Duodenal mucosa (tissue), 2 donors: ENCODE data around the gene EHBP1.

ENCODE experiments used
- H3K27ac ChIP-seq: one replicate; pipeline ENCODE4 v1.7.0; 2013; ENCODE audit warnings: low read depth, low read length
- H3K27me3 ChIP-seq, 2 donors: one replicate each; pipeline ENCODE4 v1.7.0; 2013; ENCODE audit warnings: low read length in 2 of 2, control low read depth in 1 of 2; ENCODE audit not compliant: insufficient read depth in 2 of 2, control insufficient read depth in 1 of 2
- H3K36me3 ChIP-seq, 2 donors: one replicate each; pipeline ENCODE4 v1.7.0; 2013; ENCODE audit warnings: low read length in 2 of 2, control low read depth in 1 of 2; ENCODE audit not compliant: insufficient read depth in 2 of 2, control insufficient read depth in 1 of 2
- H3K4me1 ChIP-seq, 2 donors: one replicate each; pipeline ENCODE4 v1.7.0; 2013; ENCODE audit warnings: low read length in 2 of 2, control low read depth in 1 of 2; ENCODE audit not compliant: insufficient read depth in 2 of 2, control insufficient read depth in 1 of 2
- H3K4me3 ChIP-seq, 2 donors: one replicate each; pipeline ENCODE4 v1.7.0; 2013; ENCODE audit warnings: low read length in 2 of 2, low read depth in 1 of 2
- H3K9ac ChIP-seq, 2 donors: one replicate each; pipeline ENCODE4 v1.7.0; 2013; ENCODE audit warnings: low read length in 2 of 2, low read depth in 1 of 2
- H3K9me3 ChIP-seq, 2 donors: one replicate each; pipeline ENCODE4 v1.7.0; 2013; ENCODE audit warnings: low read length in 2 of 2, control low read depth in 1 of 2; ENCODE audit not compliant: control insufficient read depth in 1 of 2

Gene EHBP1

GRCh38 chr2:62789918-62790317 is 84.4 kb downstream of the EHBP1 start:
- H3K9me3 ChIP-seq: no peaks in the 10 kb centered on the region
- H3K9ac ChIP-seq: no peak overlapping the region
- H3K4me1 ChIP-seq: peaks cover 0 to 8% of the 10 kb centered on the region in 2 donors
- H3K27ac ChIP-seq: no peak overlapping the region
- no peaks in the 10 kb centered on the region for H3K36me3 ChIP-seq
- no peak overlapping the region for H3K4me3 ChIP-seq
- H3K27me3 ChIP-seq: no peaks in the 10 kb centered on the region

GRCh38 chr2:62792408-62792807 is 86.9 kb downstream of the EHBP1 start:
- no peak overlapping the region for H3K27ac ChIP-seq
- no peak overlapping the region for H3K9ac ChIP-seq
- H3K27me3 ChIP-seq: no peaks in the 10 kb centered on the region
- peaks cover 0 to 14% of the 10 kb centered on the region in 2 donors for H3K4me1 ChIP-seq
- no peaks in the 10 kb centered on the region for H3K36me3 ChIP-seq
- H3K4me3 ChIP-seq: no peak overlapping the region
- no peaks in the 10 kb centered on the region for H3K9me3 ChIP-seq

DNA sequence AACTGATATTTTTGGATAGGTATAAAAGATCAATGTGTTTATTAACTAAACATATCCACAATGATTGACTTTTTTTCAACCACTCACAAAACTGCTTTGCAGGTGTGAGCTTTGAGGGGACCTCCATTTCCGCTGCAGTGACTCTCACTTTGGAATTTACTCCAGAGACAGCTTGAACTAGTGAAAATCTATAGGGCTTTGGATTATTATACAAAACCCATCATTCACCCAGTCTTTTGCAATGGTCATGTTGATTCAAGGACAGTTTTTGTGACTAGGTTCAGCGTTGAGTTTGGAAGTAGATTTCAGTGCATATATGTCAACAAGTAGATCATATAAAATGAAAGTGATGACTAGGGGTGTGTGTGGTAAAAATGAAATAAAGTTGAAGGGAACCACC is 87.7 kb downstream of the EHBP1 start:
- Histone ChIP-seq H3K27me3 (no peaks in the 10 kb centered on the region), H3K4me3 (no peak overlapping the region), H3K36me3 (no peaks in the 10 kb centered on the region), H3K27ac (no peak overlapping the region), H3K9me3 (no peaks in the 10 kb centered on the region), H3K4me1 (peaks cover 0 to 18% of the 10 kb centered on the region in 2 donors), H3K9ac (no peak overlapping the region)

- H3K9ac ChIP-seq: no peak overlapping the region
- no peaks in the 10 kb centered on the region for H3K9me3 ChIP-seq
- no peak overlapping the region for H3K27ac ChIP-seq
- peaks cover 0 to 18% of the 10 kb centered on the region in 2 donors for H3K4me1 ChIP-seq
- no peaks in the 10 kb centered on the region for H3K27me3 ChIP-seq
- no peak overlapping the region for H3K4me3 ChIP-seq
- peaks cover 0 to 2% of the 10 kb centered on the region in 2 donors for H3K36me3 ChIP-seq
These were observed 89.3 kb downstream of the EHBP1 start for GRCh38 chr2:62794791-62795190.

GRCh38 chr2:62795341-62795740 is 89.8 kb downstream of the EHBP1 start:
- H3K4me1 ChIP-seq: peaks cover 0 to 14% of the 10 kb centered on the region in 2 donors
- no peak overlapping the region for H3K4me3 ChIP-seq
- no peak overlapping the region for H3K27ac ChIP-seq
- H3K9ac ChIP-seq: no peak overlapping the region
- peaks cover 0 to 4% of the 10 kb centered on the region in 2 donors for H3K36me3 ChIP-seq
- H3K27me3 ChIP-seq: no peaks in the 10 kb centered on the region
- no peaks in the 10 kb centered on the region for H3K9me3 ChIP-seq

DNA sequence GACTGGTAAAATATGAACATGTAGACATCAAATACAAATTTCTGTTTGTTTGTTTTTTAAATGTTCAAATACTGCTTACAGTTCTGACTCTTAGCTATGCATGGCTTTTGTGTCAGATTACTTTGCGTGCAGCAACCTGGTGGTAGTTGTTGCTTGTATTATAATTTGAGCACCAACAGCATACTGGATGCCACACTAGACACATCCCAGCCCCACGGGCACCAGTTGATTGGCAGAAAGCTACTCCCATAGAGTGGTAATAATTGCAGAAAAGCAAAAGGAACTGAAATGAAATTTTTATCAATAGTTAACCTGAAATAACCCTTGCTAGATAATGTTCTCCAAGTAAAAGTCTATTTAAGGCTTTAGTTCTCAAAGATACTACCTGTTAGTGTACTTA is 91.6 kb downstream of the EHBP1 start:
- Histone ChIP-seq H3K27me3 (no peaks in the 10 kb centered on the region), H3K27ac (no peak overlapping the region), H3K4me3 (no peak overlapping the region), H3K9me3 (no peaks in the 10 kb centered on the region), H3K36me3 (peaks cover 0 to 4% of the 10 kb centered on the region in 2 donors), H3K4me1 (peaks cover 0 to 18% of the 10 kb centered on the region in 2 donors), H3K9ac (no peak overlapping the region)

DNA sequence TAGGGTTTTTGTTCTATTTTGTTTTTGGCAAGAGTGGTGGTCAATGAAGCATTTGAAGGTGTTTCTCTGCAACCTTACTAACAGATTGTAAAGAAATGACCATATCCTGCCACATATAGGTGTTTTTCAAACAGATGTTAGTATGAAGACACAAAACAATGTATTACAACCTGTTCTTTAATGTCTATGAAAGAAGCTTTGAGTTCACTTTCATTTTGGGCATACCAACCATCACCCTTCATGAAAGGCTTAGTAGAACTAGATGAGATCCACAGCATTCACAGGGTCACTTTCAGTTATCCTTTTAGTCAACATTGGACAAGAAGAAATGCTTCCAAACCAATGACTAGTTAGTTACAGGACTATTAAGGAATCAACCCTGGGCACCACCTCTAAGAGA is 95.1 kb downstream of the EHBP1 start:
- Histone ChIP-seq H3K9ac (no peak overlapping the region), H3K4me1 (peaks cover 0 to 13% of the 10 kb centered on the region in 2 donors), H3K27me3 (no peaks in the 10 kb centered on the region), H3K27ac (no peak overlapping the region), H3K4me3 (no peak overlapping the region), H3K9me3 (no peaks in the 10 kb centered on the region), H3K36me3 (peaks cover 0 to 5% of the 10 kb centered on the region in 2 donors)

DNA sequence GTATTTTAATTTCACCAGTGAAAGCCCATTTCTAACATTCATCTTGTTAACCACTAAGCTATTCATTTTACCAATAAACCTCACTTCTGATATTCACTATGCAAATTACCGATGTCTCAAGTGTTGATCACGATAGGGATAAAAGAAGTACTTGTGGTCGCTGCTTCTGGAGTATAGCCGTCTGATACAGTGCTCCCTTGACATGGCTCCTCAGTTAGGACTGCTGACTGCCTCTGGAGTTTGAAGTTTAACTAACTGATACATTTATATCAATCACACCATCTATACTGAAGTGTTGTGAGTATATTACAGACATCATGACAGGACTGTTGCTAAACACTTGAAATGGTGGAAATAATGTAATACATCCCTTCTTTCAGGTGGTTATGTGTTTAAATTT is 95.6 kb downstream of the EHBP1 start:
- H3K9me3 ChIP-seq: no peaks in the 10 kb centered on the region
- H3K27ac ChIP-seq: no peak overlapping the region
- H3K4me1 ChIP-seq: peaks cover 0 to 13% of the 10 kb centered on the region in 2 donors
- no peak overlapping the region for H3K4me3 ChIP-seq
- H3K36me3 ChIP-seq: peaks cover 0 to 9% of the 10 kb centered on the region in 2 donors
- H3K27me3 ChIP-seq: no peaks in the 10 kb centered on the region
- no peak overlapping the region for H3K9ac ChIP-seq

DNA sequence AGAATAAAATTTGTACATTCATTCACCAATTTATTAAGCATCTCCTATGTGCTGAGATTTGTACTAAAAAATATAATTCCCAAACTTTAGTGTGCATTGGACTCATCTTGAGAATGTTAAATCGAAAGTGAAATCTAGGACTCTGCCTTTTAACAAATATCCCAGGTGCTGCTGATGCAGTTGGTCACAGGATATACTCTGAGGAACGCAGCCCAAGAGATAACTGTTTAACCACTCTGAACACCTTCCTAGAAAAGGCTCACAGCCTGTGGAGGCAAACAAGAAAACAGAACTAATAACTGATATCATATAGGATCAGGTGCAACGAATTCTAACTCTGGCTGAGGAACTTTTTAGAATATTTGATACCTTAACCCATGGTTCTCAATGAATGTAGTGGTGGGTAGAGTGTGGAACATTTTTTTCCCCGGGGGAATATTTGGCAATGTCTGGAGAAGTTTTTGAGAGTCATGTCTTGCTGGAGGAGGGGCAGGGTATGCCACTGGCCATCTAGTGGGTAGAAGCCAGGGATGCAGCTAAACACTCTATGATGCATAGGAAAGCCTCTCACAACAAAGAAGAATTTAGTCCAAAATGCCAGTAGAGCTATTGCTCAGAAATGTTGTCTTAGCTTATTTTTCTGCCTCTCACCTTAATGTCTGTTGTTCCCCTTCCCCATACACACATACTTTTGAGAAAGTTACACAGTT is 96.5 kb downstream of the EHBP1 start:
- Histone ChIP-seq H3K9ac (no peak overlapping the region), H3K4me1 (peaks cover 0 to 13% of the 10 kb centered on the region in 2 donors), H3K27ac (no peak overlapping the region)

DNA sequence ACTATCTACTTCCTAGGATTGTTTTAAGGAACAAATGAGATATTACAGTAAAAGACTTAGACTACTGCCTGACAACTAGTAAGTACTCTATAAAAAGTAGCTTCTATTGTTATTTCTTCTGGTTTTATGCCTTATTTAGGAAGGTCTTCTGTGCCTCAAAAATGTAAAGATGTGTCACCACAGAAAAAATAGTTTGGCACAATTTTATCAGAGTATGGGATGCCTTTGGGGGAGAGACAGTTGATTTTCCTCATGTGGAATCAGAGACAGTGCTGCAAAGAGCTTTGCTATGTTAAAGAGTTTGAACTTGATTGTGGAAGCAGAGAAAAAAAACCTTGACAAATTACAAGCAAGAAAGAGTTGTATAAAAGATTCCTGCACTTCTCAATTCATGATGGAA is 98.4 kb downstream of the EHBP1 start:
- peaks cover 0 to 5% of the 10 kb centered on the region in 2 donors for H3K4me1 ChIP-seq
- no peak overlapping the region for H3K4me3 ChIP-seq
- no peaks in the 10 kb centered on the region for H3K27me3 ChIP-seq
- no peak overlapping the region for H3K27ac ChIP-seq
- H3K9ac ChIP-seq: no peak overlapping the region
- H3K36me3 ChIP-seq: peaks cover 0 to 9% of the 10 kb centered on the region in 2 donors
- H3K9me3 ChIP-seq: no peaks in the 10 kb centered on the region

More for the DNA sequence above, 96.5 kb downstream of the EHBP1 start:
- Histone ChIP-seq H3K27me3 (no peaks in the 10 kb centered on the region), H3K9me3 (no peaks in the 10 kb centered on the region), H3K36me3 (peaks cover 0 to 9% of the 10 kb centered on the region in 2 donors), H3K4me3 (peak overlapping the region in 1 of 2 donors; percentile 43)
